SK-N-SH (cell line): ENCODE results near the gene ABRACL. TPM values are rescaled to one million over a fixed set of nuclear protein-coding genes. Genes with fewer than 3 reads are reported as not detected.

Experiments used
- CTCF ChIA-PET: fragments of 300-600, 350-600 bp; formaldehyde crosslinking; extraction: SDS; loops from one replicate; lab custom pipeline; 2021; lab: Yijun Ruan, JAX
- POLR2A ChIA-PET: fragments of 350-600 bp; sonication (Branson Sonifier 250); formaldehyde crosslinking; extraction: SDS; loops from one replicate; lab custom pipeline; 2020; ENCODE audit warnings: antibody characterized with exemption, inconsistent platforms; lab: Yijun Ruan, JAX
- DNase-seq: peaks from one replicate; pipeline ENCODE4 v3.0.0; 2012
- H2AFZ ChIP-seq: fragments of 200-600 bp; sonication (generic); 2 replicates; pipeline ENCODE4 v1.8.1; 2016; ENCODE audit warnings: antibody characterized with exemption, mild to moderate bottlenecking, low read depth
- H3F3A ChIP-seq: fragments of 200-600 bp; sonication (generic); replicated peaks from 2 replicates; pipeline ENCODE3; 2016; ENCODE audit warnings: antibody characterized with exemption, mild to moderate bottlenecking; ENCODE audit not compliant: insufficient read depth
- H3K27ac ChIP-seq, 2 experiments: fragments of 200-500 bp in 1 of 2; fragments of 200-600 bp in 1 of 2; sonication (Bioruptor generic) in 1 of 2; sonication (generic), shearing (Covaris generic) in 1 of 2; 2 replicates each; pipeline versions ENCODE4 v1.5.1 to v1.6.1; 2014 to 2016; ENCODE audit warnings: low read depth in 2 of 2, inconsistent platforms in 1 of 2, low read length in 1 of 2, mild to moderate bottlenecking in 1 of 2, mixed read lengths in 1 of 2
- H3K27me3 ChIP-seq: fragments of 200-600 bp; sonication (generic), shearing (Covaris generic); 2 replicates; pipeline ENCODE4 v1.6.1; 2016; ENCODE audit warnings: mixed run types; ENCODE audit not compliant: insufficient read depth
- H3K36me3 ChIP-seq, 2 experiments: fragments of 200-500 bp in 1 of 2; fragments of 200-600 bp in 1 of 2; sonication (Bioruptor generic) in 1 of 2; sonication (generic) in 1 of 2; replicated peaks in 1 of 2; 2 replicates each; pipeline versions ENCODE3 to v1.5.1; 2014 to 2016; ENCODE audit warnings: low read length in 1 of 2, mild to moderate bottlenecking in 1 of 2; ENCODE audit not compliant: insufficient read depth in 2 of 2, control insufficient read depth in 1 of 2
- H3K4me1 ChIP-seq, 2 experiments: fragments of 200-500 bp in 1 of 2; fragments of 200-600 bp in 1 of 2; sonication (Bioruptor generic) in 1 of 2; sonication (generic), shearing (Covaris generic) in 1 of 2; 2 replicates each; pipeline versions ENCODE4 v1.5.1 to v1.6.1; 2014 to 2016; ENCODE audit warnings: low read depth in 1 of 2, low read length in 1 of 2, mixed run types in 1 of 2; ENCODE audit not compliant: insufficient read depth in 2 of 2, control insufficient read depth in 1 of 2
- H3K4me2 ChIP-seq: fragments of 200-600 bp; sonication (generic), shearing (Covaris generic); 2 replicates; pipeline ENCODE4 v1.6.1; 2017; ENCODE audit warnings: mixed run types
- H3K4me3 ChIP-seq, 2 experiments: fragments of 200-500 bp in 1 of 2; fragments of 200-600 bp in 1 of 2; sonication (Bioruptor generic) in 1 of 2; sonication (generic), shearing (Covaris generic) in 1 of 2; 2 replicates each; pipeline versions ENCODE4 v1.5.1 to v1.8.1; 2014 to 2016; ENCODE audit warnings: low read depth in 2 of 2, inconsistent platforms in 1 of 2, low read length in 1 of 2, mild to moderate bottlenecking in 1 of 2, mixed read lengths in 1 of 2, moderate library complexity in 1 of 2
- H3K79me2 ChIP-seq: fragments of 200-600 bp; sonication (generic); 2 replicates; pipeline ENCODE4 v1.8.1; 2017; ENCODE audit warnings: mild to moderate bottlenecking; ENCODE audit not compliant: insufficient read depth
- H3K9ac ChIP-seq: fragments of 200-600 bp; sonication (generic); 2 replicates; pipeline ENCODE4 v1.6.1; 2017; ENCODE audit warnings: mixed run types
- H3K9me2 ChIP-seq: fragments of 200-600 bp; sonication (generic); 2 replicates; pipeline ENCODE4 v1.6.1; 2017; ENCODE audit warnings: mixed run types
- H3K9me3 ChIP-seq: fragments of 200-600 bp; sonication (generic); 2 replicates; pipeline ENCODE4 v1.6.1; 2017; ENCODE audit warnings: mixed run types, mild to moderate bottlenecking, moderate library complexity
- H4K20me1 ChIP-seq: fragments of 200-600 bp; sonication (generic); 2 replicates; pipeline ENCODE4 v1.6.1; 2017; ENCODE audit warnings: mild to moderate bottlenecking, mixed run types; ENCODE audit not compliant: insufficient read depth
- CHD2 ChIP-seq: fragments of 150-350 bp; IDR thresholded peaks from 2 replicates; pipeline ENCODE4 v1.6.1; 2018; ENCODE audit warnings: low read length; ENCODE audit not compliant: partially characterized antibody
- FOSL2 ChIP-seq: IDR thresholded peaks from 2 replicates; pipeline ENCODE4 v1.4.0; 2012; ENCODE audit warnings: low read depth, mild to moderate bottlenecking, moderate library complexity, borderline replicate concordance
- FOXJ3 ChIP-seq: sonication (generic); formaldehyde crosslinking; IDR thresholded peaks from 2 replicates; pipeline ENCODE4 v1.5.1; 2020; ENCODE audit warnings: mild to moderate bottlenecking, missing genetic modification reagents
- FOXM1 ChIP-seq: IDR thresholded peaks from 2 replicates; pipeline ENCODE4 v1.4.0; 2012; ENCODE audit warnings: low read depth, mild to moderate bottlenecking
- GABPA ChIP-seq: IDR thresholded peaks from 2 replicates; pipeline ENCODE4 v1.4.0; 2012; ENCODE audit warnings: low read depth, mild to moderate bottlenecking
- GATA2 ChIP-seq: sonication (generic); formaldehyde crosslinking; IDR thresholded peaks from 2 replicates; pipeline ENCODE4 v1.5.0; 2020; ENCODE audit warnings: mild to moderate bottlenecking, missing genetic modification reagents
- JUND ChIP-seq: IDR thresholded peaks from 2 replicates; pipeline ENCODE4 v1.4.0; 2012
- NFIC ChIP-seq: IDR thresholded peaks from 2 replicates; pipeline ENCODE4 v1.4.0; 2012; ENCODE audit warnings: borderline replicate concordance
- NRF1 ChIP-seq: IDR thresholded peaks from 2 replicates; pipeline ENCODE4 v1.6.1; 2012; ENCODE audit warnings: low read depth, mild to moderate bottlenecking, low read length
- RCOR1 ChIP-seq: fragments of 150-350 bp; IDR thresholded peaks from 2 replicates; pipeline ENCODE4 v1.6.1; 2017; ENCODE audit warnings: antibody characterized with exemption, low read length
- RFX5 ChIP-seq: IDR thresholded peaks from 2 replicates; pipeline ENCODE4 v1.6.1; 2012; ENCODE audit warnings: mild to moderate bottlenecking, improper control_type of control experiment, low read length
- RXRA ChIP-seq: IDR thresholded peaks from 2 replicates; pipeline ENCODE4 v1.4.0; 2012; ENCODE audit warnings: low read depth, mild to moderate bottlenecking, borderline replicate concordance
- YY1 ChIP-seq: IDR thresholded peaks from 2 replicates; pipeline ENCODE4 v1.4.0; 2012; ENCODE audit warnings: low read depth, mild to moderate bottlenecking
- WGBS: methylation state at CpG from one replicate; pipeline ENCODE4 v1.1.6; 2017; ENCODE audit warnings: low lambda C conversion rate; 5-methylcytosine and 5-hydroxymethylcytosine counted together
- polyA plus RNA-seq, 3 experiments: library from polyadenylated mRNA; depleted of rRNA; stranded (reverse); fragments of >200 nt; gene quantifications; 2 replicates each; pipeline ENCODE4 v1.2.3, GENCODE V29; 2012
- TF ChIP-seq, protein P1 (sequence below): IDR thresholded peaks from 2 replicates; pipeline ENCODE4; 2012
- TF ChIP-seq, protein P2 (sequence below): fragments of 150-350 bp; IDR thresholded peaks from 2 replicates; pipeline ENCODE4 v1.6.1; 2016; ENCODE audit warnings: mild to moderate bottlenecking, low read depth, low read length
- TF ChIP-seq, protein P3 (sequence below): IDR thresholded peaks from 2 replicates; pipeline ENCODE4 v1.4.0; 2012; ENCODE audit warnings: low read depth, borderline replicate concordance
- TF ChIP-seq, protein P4 (sequence below): IDR thresholded peaks from 2 replicates; pipeline ENCODE4 v1.4.0; 2012; ENCODE audit warnings: low read depth

Gene ABRACL
- polyA plus RNA-seq, 1 of the 3 experiments (the other 2 are of a cell fraction): 22.9 TPM

DNA sequence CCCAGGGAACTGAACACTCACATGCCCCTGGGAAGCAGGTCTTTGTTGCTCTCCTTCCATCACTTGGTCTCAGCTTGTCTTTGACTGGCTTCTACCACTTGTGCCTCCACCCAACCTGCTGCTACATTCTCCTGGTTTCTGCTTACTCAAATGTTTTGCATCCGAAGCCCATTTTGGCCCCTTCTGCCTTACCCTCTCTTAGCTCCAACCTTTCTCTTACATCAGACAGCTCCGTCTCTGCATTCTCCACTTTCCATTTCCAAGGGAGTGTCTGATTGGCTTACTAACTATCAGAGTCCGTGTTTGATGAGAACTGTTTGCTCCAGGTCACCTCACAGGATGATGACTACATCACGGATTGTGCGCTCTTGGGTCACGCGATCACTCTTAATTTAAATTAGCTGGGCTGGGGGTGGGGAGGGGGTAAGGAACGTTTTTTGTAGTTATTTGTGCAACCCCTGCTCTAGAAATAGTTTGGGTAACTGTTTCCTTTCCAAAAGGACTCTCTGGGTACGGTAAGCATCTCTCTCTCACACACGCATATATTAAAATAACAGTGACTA, 844 bp upstream of the ABRACL start:
- ChIA-PET CTCF (no interaction called here), POLR2A (no interaction called here)
- Histone ChIP-seq H3F3A (no peaks in the 10 kb centered on the region), H3K4me2 (peak overlapping the region; percentile 86), H3K4me3 (peak overlapping the region; percentile 88 to 94), H3K27me3 (no peaks in the 10 kb centered on the region), H3K27ac (peak overlapping the region in 1 of 2 experiments; percentile 56; a peak in 1 of 4 replicates), H3K9me3 (no peaks in the 10 kb centered on the region), H3K4me1 (peaks cover 7 to 12% of the 10 kb centered on the region in 2 experiments; a peak in 3 of 4 replicates), H2AFZ (peak overlapping the region; percentile 93), H4K20me1 (no peaks in the 10 kb centered on the region), H3K36me3 (no peaks in the 10 kb centered on the region), H3K9me2 (no peaks in the 10 kb centered on the region), H3K79me2 (peaks cover 24% of the 10 kb centered on the region), H3K9ac (peak overlapping the region; percentile 83; the same call in 1 of the 2 replicates)
- 72% methylated on average over 10 of the region's 10 CpGs for WGBS
- TF ChIP-seq FOXM1 (no peak), YY1 (no peak), JUND (no peak), FOXJ3 (CRISPR knock-in tag) (no peak), RFX5 (no peak), GATA2 (CRISPR knock-in tag) (no peak), RCOR1 (no peak), GABPA (no peak), FOSL2 (no peak)
- TF ChIP-seq, protein P1, sequence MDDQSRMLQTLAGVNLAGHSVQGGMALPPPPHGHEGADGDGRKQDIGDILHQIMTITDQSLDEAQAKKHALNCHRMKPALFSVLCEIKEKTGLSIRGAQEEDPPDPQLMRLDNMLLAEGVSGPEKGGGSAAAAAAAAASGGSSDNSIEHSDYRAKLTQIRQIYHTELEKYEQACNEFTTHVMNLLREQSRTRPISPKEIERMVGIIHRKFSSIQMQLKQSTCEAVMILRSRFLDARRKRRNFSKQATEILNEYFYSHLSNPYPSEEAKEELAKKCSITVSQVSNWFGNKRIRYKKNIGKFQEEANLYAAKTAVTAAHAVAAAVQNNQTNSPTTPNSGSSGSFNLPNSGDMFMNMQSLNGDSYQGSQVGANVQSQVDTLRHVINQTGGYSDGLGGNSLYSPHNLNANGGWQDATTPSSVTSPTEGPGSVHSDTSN: no peak
- TF ChIP-seq, protein P2, sequence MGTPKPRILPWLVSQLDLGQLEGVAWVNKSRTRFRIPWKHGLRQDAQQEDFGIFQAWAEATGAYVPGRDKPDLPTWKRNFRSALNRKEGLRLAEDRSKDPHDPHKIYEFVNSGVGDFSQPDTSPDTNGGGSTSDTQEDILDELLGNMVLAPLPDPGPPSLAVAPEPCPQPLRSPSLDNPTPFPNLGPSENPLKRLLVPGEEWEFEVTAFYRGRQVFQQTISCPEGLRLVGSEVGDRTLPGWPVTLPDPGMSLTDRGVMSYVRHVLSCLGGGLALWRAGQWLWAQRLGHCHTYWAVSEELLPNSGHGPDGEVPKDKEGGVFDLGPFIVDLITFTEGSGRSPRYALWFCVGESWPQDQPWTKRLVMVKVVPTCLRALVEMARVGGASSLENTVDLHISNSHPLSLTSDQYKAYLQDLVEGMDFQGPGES: no peak
- no peak for DNase-seq

DNA sequence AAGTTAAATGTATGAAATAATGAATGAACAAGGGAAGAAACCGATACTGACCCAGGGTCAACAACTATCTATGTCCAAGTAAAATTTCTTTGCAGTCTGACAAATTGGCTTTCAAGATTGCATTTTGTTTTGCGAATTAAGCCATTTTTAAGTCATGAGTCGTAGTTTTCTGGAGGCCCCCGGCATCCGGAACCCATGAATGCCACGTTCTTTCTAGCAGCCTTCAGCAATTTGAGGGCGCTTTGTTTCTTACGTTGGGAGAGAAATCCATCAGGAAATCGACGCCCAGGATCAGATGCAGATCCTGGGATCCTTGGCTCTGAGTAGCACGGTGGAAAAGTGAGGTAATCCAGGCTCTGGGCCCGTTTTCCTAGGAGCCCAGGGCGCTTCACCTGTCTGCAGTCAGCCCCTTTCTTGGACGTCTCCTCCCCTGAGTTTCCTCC, 309 bp upstream of the ABRACL start:
- no peaks in the 10 kb centered on the region for H3K9me3 ChIP-seq
- TF ChIP-seq RXRA (no peak), FOSL2 (no peak), RFX5 (no peak), NRF1 (no peak), CHD2 (no peak), YY1 (no peak), NFIC (no peak), FOXM1 (no peak)
- TF ChIP-seq, protein P3, sequence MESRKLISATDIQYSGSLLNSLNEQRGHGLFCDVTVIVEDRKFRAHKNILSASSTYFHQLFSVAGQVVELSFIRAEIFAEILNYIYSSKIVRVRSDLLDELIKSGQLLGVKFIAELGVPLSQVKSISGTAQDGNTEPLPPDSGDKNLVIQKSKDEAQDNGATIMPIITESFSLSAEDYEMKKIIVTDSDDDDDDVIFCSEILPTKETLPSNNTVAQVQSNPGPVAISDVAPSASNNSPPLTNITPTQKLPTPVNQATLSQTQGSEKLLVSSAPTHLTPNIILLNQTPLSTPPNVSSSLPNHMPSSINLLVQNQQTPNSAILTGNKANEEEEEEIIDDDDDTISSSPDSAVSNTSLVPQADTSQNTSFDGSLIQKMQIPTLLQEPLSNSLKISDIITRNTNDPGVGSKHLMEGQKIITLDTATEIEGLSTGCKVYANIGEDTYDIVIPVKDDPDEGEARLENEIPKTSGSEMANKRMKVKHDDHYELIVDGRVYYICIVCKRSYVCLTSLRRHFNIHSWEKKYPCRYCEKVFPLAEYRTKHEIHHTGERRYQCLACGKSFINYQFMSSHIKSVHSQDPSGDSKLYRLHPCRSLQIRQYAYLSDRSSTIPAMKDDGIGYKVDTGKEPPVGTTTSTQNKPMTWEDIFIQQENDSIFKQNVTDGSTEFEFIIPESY: no peak
- TF ChIP-seq, protein P4, sequence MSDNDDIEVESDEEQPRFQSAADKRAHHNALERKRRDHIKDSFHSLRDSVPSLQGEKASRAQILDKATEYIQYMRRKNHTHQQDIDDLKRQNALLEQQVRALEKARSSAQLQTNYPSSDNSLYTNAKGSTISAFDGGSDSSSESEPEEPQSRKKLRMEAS: no peak; the same call in 1 of the 2 replicates
- peak overlapping the region; percentile 86 for H3K4me2 ChIP-seq
- peaks cover 7 to 12% of the 10 kb centered on the region in 2 experiments; a peak in 3 of 4 replicates for H3K4me1 ChIP-seq
- peak overlapping the region; percentile 83; the same call in 1 of the 2 replicates for H3K9ac ChIP-seq
- H3F3A ChIP-seq: no peaks in the 10 kb centered on the region
- no peaks in the 10 kb centered on the region for H3K27me3 ChIP-seq
- peak overlapping the region; percentile 56 to 70 for H3K27ac ChIP-seq
- no peaks in the 10 kb centered on the region for H4K20me1 ChIP-seq
- CTCF ChIA-PET: no interaction called here
- H2AFZ ChIP-seq: peak overlapping the region; percentile 93
- POLR2A ChIA-PET: no interaction called here
- WGBS: 6% methylated on average over 14 of the region's 14 CpGs
- DNase-seq: no peak
- H3K79me2 ChIP-seq: peaks cover 24% of the 10 kb centered on the region
- H3K9me2 ChIP-seq: no peaks in the 10 kb centered on the region
- no peaks in the 10 kb centered on the region for H3K36me3 ChIP-seq
- peak overlapping the region; percentile 88 to 94 for H3K4me3 ChIP-seq
